Keratinocyte (primary cell): Measurements from ENCODE around the gene GABRG1. TPM values are rescaled to one million over a fixed set of nuclear protein-coding genes. Genes with fewer than 3 reads are reported as not detected.

Experiments used
- DNase-seq: peaks from one replicate; pipeline ENCODE4 v3.0.0-alpha.2; 2011; ENCODE audit warnings: low read depth, missing footprints, low spot score
- FAIRE-seq: peaks from 2 replicates; lab custom pipeline; 2011; peaks lifted over from hg19 to GRCh38; lab: Jason Lieb, UNC
- H2AFZ ChIP-seq: 2 replicates; pipeline ENCODE4 v1.6.0; 2012; ENCODE audit warnings: low read length, control low read depth, inconsistent platforms; ENCODE audit not compliant: control insufficient read depth
- H3K27ac ChIP-seq: 2 replicates; pipeline ENCODE4 v1.5.1; 2011; ENCODE audit warnings: low read length; ENCODE audit not compliant: control insufficient read depth, insufficient read depth
- H3K27me3 ChIP-seq: 3 replicates; pipeline ENCODE4 v1.6.0; 2011; ENCODE audit warnings: low read length; ENCODE audit not compliant: control insufficient read depth, insufficient read depth; ENCODE audit errors: extremely low read depth
- H3K36me3 ChIP-seq, 2 experiments: 2 replicates in 1 of 2; 3 replicates in 1 of 2; pipeline ENCODE4 v1.5.1; 2011; ENCODE audit warnings: low read length in 2 of 2, mild to moderate bottlenecking in 1 of 2; ENCODE audit not compliant: control insufficient read depth in 2 of 2, insufficient read depth in 2 of 2; ENCODE audit errors: extremely low read depth in 1 of 2
- H3K4me1 ChIP-seq: 3 replicates; pipeline ENCODE4 v1.5.1; 2011; ENCODE audit warnings: low read length; ENCODE audit not compliant: control insufficient read depth, insufficient read depth; ENCODE audit errors: extremely low read depth
- H3K4me2 ChIP-seq: 3 replicates; pipeline ENCODE4 v1.6.0; 2011; ENCODE audit warnings: low read depth, low read length; ENCODE audit not compliant: control insufficient read depth, insufficient read depth; ENCODE audit errors: extremely low read depth
- H3K4me3 ChIP-seq, 3 experiments: fragments of 200-600 bp in 1 of 3; sonication (generic) in 1 of 3; 2 replicates in 2 of 3; 3 replicates in 1 of 3; pipeline ENCODE4 v1.5.1; 2011 to 2016; ENCODE audit warnings: low read length in 3 of 3, mild to moderate bottlenecking in 3 of 3, control low read depth in 2 of 3, inconsistent platforms in 1 of 3, low read depth in 1 of 3, mixed read lengths in 1 of 3, mixed run types in 1 of 3, moderate library complexity in 1 of 3; ENCODE audit not compliant: control insufficient read depth in 2 of 3, insufficient read depth in 2 of 3; ENCODE audit errors: extremely low read depth in 1 of 3
- H3K79me2 ChIP-seq: 2 replicates; pipeline ENCODE4 v1.6.0; 2012; ENCODE audit warnings: low read length; ENCODE audit not compliant: control insufficient read depth, insufficient read depth
- H3K9ac ChIP-seq: 3 replicates; pipeline ENCODE4 v1.6.0; 2011; ENCODE audit warnings: low read length; ENCODE audit not compliant: control insufficient read depth, insufficient read depth; ENCODE audit errors: extremely low read depth
- H3K9me1 ChIP-seq: 3 replicates; pipeline ENCODE4 v1.6.0; 2011; ENCODE audit warnings: low read length; ENCODE audit not compliant: control insufficient read depth, insufficient read depth; ENCODE audit errors: extremely low read depth
- H3K9me3 ChIP-seq: 2 replicates; pipeline ENCODE4 v1.5.1; 2012; ENCODE audit warnings: low read depth, low read length; ENCODE audit not compliant: control insufficient read depth
- H4K20me1 ChIP-seq: 3 replicates; pipeline ENCODE4 v1.6.0; 2011; ENCODE audit warnings: low read length; ENCODE audit not compliant: control insufficient read depth, insufficient read depth; ENCODE audit errors: extremely low read depth
- EZH2 ChIP-seq: IDR thresholded peaks from one replicate; pipeline ENCODE4 v1.6.1; 2012; ENCODE audit warnings: inconsistent platforms, mild to moderate bottlenecking, low read length, moderate library complexity
- dilution Hi-C: fragments of 300-500 bp; cut with MboI; formaldehyde crosslinking; loops from one replicate; pipeline ENCODE4 v1.7.0; 2020; ENCODE audit warnings: low sequenced_read_pairs; ENCODE audit not compliant: extremely low pct_ligation_motif_present
- polyA plus RNA-seq, 5 experiments: library from polyadenylated mRNA; depleted of rRNA in 3 of 5; stranded (reverse) in 3 of 5; stranded (forward) in 1 of 5; unstranded in 1 of 5; fragments of >200 nt; gene quantifications; 1 replicate in 1 of 5; 2 replicates in 3 of 5; 3 replicates in 1 of 5; pipeline versions ENCODE4 v1.2.1 to v1.2.3, GENCODE V29; 2011 to 2012; ENCODE audit warnings: missing spikeins in 2 of 5, low read depth in 1 of 5, low replicate concordance in 1 of 5
- TF ChIP-seq, protein P1 (sequence below), 3 experiments: IDR thresholded peaks in 1 of 3; conservative IDR thresholded peaks in 1 of 3; optimal IDR thresholded peaks in 1 of 3; 2 replicates in 2 of 3; 3 replicates in 1 of 3; pipeline versions ENCODE3 to v1.5.1; 2011; ENCODE audit warnings: low read length in 3 of 3, mild to moderate bottlenecking in 3 of 3, moderate library complexity in 2 of 3, control low read depth in 1 of 3, inconsistent platforms in 1 of 3; ENCODE audit not compliant: insufficient read depth in 2 of 3; ENCODE audit errors: extremely low read depth in 1 of 3

GABRG1 gene
- polyA plus RNA-seq, 1 donor (not counting 4 experiments of a cell fraction or from before 2014, with no cell fraction given): not detected

DNA sequence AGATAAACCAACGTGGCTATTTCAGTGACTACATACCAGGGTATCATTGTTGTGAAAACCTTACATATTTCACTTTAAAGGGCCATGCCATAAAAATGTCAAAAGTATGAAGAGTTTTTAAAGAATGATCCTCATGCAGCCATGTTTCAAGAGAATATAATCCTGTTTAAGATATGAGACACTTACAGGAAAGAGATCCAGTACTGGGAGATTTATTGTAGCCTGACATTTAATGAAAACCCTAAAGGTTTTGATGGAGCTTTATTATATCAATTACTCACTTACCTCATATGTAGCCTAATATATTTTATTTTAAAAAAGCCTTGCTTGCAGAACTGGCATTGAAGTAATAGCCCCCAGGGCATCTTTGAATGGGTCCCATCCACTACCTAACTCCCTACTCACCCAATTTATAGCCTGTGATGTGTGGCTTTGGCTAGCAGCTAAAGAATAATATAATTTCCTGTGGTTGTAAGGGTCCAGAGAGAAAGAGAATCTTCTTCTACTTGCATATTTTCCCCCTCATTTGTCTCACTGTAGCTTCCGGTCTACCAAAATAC is 7.7 kb upstream of the GABRG1 start:
- Histone ChIP-seq H3K9me1 (no peaks in the 10 kb centered on the region), H3K4me1 (no peaks in the 10 kb centered on the region), H3K27ac (no peak overlapping the region), H2AFZ (no peak overlapping the region), H3K4me2 (no peak overlapping the region), H3K79me2 (no peaks in the 10 kb centered on the region), H3K27me3 (no peaks in the 10 kb centered on the region), H3K9ac (no peak overlapping the region), H3K4me3 (no peak overlapping the region), H3K36me3 (no peaks in the 10 kb centered on the region), H4K20me1 (no peaks in the 10 kb centered on the region), H3K9me3 (no peaks in the 10 kb centered on the region)
- no peak for DNase-seq
- dilution Hi-C loops: no loop called here
- FAIRE-seq: no peak
- no peak for TF ChIP-seq EZH2
- TF ChIP-seq, protein P1, sequence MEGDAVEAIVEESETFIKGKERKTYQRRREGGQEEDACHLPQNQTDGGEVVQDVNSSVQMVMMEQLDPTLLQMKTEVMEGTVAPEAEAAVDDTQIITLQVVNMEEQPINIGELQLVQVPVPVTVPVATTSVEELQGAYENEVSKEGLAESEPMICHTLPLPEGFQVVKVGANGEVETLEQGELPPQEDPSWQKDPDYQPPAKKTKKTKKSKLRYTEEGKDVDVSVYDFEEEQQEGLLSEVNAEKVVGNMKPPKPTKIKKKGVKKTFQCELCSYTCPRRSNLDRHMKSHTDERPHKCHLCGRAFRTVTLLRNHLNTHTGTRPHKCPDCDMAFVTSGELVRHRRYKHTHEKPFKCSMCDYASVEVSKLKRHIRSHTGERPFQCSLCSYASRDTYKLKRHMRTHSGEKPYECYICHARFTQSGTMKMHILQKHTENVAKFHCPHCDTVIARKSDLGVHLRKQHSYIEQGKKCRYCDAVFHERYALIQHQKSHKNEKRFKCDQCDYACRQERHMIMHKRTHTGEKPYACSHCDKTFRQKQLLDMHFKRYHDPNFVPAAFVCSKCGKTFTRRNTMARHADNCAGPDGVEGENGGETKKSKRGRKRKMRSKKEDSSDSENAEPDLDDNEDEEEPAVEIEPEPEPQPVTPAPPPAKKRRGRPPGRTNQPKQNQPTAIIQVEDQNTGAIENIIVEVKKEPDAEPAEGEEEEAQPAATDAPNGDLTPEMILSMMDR (optimal IDR thresholded peaks at IDR 0.05 in 1 of 3, IDR thresholded peaks at IDR 0.05 in 1 of 3, conservative IDR thresholded peaks at IDR 0.05 in 1 of 3; ENCODE audit: extremely low read depth in 1 of 3, insufficient read depth in 2 of 3, low read length in 3 of 3): no peak

DNA sequence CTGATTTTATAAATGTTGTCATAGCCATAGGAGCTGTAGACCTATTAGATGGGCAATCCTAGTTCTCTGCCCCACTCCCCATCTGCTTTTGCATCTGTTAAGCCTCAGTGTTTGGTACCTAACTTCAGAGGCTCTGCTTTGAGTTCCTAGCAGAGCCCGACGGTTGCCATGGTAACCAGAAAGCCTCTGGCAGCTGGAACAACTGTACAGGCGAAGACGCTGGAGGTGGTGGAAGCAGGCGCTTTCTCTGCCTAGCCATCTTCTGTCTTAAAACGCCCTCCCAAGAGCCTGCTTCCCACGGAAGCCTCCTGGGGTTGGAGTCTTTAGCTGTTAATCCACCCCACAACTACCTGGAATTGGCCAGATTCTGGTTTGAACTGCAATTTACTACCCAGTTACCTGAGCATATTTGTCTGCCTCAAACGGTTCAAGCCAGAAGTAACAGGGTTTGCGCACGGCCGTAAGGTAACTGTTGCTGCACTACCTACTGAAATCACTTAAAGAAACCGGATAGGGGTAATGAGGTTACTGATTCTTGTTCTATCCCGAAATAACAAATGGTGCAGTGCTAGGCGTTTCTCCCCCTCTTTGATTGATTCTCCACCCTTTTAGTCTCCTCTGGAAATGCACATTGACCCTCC is 1.0 kb upstream of the GABRG1 start:
- no peak overlapping the region for H3K9ac ChIP-seq
- no peaks in the 10 kb centered on the region for H3K9me1 ChIP-seq
- H4K20me1 ChIP-seq: no peaks in the 10 kb centered on the region
- H3K4me2 ChIP-seq: no peak overlapping the region
- no peak overlapping the region for H2AFZ ChIP-seq
- no peaks in the 10 kb centered on the region for H3K9me3 ChIP-seq
- DNase-seq: no peak
- dilution Hi-C loops: no loop called here
- no peaks in the 10 kb centered on the region for H3K4me1 ChIP-seq
- TF ChIP-seq, protein P1 (optimal IDR thresholded peaks at IDR 0.05 in 1 of 3, IDR thresholded peaks at IDR 0.05 in 1 of 3, conservative IDR thresholded peaks at IDR 0.05 in 1 of 3; ENCODE audit: extremely low read depth in 1 of 3, insufficient read depth in 2 of 3, low read length in 3 of 3): no peak
- TF ChIP-seq EZH2: no peak
- H3K27ac ChIP-seq: no peak overlapping the region
- H3K36me3 ChIP-seq: no peaks in the 10 kb centered on the region
- no peak overlapping the region for H3K4me3 ChIP-seq
- H3K79me2 ChIP-seq: no peaks in the 10 kb centered on the region
- FAIRE-seq: no peak
- peaks cover 7% of the 10 kb centered on the region for H3K27me3 ChIP-seq
